Stimulated activated CD4-positive, alpha-beta T cell treated with anti-CD3 and anti-CD28 coated beads, TNF-alpha, amount 100 ng/mL, for 4 hours (primary cell): ENCODE data around the gene KDM7A.
"Not testable (repeated sequence)": the region's sequence is repeated elsewhere in the genome, so short reads cannot be mapped to it uniquely, and the experiment has no call there.

Source experiments
- DNase-seq, 3 experiments: peaks; one replicate each; pipeline ENCODE4 v3.0.0-alpha.2; 2020; ENCODE audit warnings: low read depth in 3 of 3

Gene KDM7A

DNA sequence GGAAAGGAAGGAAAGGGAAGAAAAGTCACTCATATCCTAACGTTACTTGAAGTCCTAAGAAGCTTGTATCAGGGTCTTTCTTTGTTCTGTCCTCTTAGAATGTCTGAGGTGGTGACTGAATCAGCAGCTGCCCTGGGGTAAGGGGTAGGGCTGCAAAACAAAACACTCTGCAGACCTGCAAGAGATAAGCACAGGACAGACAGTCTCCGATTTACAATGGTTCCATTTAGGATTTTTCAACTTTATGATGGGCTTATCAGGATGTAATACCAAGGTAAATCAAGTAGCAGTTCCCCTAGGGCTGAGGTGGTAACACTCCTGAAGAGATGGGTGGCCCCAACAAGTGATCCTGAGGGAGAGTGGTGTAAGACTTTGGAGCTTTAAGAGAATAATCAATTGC is 16.5 kb downstream of the KDM7A start:
- DNase-seq, result no peak

DNA sequence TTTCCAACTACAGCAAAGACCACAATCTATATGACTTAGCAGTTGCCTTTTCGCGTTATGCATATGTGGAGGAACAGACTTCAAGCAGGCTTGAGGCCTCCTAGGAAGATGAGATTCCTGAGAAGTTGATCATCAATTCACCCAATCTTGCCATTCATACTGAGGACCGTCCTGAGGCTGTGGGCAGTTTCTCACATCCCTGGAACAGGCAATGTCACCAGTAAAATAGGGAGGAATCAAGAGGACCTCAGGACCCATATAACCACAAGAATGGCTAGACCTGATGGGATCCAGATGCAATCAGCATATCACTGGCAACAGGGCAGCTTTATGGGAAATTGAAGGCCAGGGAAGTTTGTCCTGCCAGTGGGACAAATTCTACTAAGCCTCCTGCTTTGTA is 17.3 kb downstream of the KDM7A start:
- DNase-seq, result no peak

- DNase-seq, result no peak
Observed at GRCh38 chr7:140156460-140157080, 20.2 kb downstream of the KDM7A start.

DNA sequence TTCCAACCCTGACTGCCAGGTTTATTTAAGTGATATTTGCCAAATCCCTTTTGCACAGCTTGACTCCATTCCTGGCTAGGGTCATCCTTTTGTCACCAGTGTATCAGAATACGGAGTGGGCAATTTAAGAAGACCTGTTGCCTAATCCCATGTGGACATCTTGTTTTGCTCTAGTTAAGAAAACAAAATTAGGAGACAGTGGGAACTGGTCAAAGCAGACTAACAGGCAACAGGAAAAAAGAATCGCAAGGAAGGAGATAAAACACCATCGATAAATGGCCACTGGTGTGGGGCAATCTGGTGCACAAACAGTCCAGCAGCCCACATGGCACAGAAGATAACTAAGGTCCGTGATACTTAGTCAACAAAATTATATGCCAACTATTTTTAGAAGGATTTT is 21.4 kb downstream of the KDM7A start:
- DNase-seq, result no peak

DNA sequence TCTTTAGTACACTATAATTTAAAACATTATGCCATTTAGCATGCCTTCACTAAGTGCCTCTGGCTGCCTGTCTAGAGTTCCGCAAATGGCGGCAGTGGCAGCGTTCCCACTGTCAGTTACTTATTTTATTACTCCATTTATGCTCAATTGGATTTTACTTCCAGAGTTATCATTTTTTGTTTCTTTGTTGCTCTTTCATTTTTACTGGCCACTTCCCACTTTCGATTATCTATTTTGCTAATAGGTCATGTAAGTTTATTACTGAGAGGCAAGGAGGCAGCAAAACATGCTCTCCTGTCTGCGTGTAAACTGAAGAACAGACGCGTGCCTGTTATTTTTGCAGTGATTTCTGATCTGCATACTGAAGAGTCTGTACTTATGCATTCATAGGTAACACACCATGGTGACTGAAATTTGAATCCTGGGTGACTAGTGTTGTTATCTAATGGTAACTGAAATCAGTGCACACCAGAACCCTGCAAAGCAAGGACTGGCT is 23.1 kb downstream of the KDM7A start:
- no peak for DNase-seq

- no peak for DNase-seq
Observed at GRCh38 chr7:140146574-140146973, 30.2 kb downstream of the KDM7A start.

DNA sequence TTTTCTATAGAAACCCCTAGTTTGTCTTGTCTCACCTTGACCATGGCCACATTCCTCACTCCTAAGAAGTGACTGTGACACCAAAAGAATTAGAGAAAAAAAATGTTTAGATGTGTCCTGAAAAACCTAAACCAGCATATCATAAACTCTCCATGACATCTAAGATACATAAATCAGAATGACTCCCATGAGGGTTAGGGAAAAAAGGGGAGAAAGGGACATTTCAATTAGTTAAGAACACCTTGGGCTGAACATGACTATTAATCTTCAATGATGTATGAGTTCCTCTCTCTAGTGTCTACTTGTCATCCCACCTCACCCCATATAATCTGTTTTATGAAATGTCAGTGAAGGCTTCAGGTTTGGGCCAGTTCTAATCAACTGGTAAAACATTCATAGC is 31.1 kb downstream of the KDM7A start:
- DNase-seq, result no peak

DNA sequence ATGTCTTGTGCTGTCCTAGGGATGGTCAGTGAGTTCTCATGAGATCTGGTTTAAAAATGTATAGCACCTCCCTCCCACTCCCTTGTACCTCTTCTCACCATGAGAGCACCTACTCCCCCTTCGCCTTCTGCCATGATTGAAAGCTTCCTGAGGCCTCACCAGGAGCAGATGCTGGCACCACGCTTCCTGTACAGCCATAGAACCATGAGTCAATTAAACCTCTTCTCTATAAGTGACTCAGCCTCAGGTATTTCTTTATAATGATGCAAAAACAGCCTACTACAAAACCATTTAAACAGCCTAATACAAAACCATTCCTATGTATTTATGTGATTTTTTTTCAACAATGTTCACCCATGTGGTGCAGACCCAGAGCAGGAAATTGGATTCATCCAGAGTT is 32.0 kb downstream of the KDM7A start:
- no peak for DNase-seq

GRCh38 chr7:140143997-140144396 is 32.8 kb downstream of the KDM7A start:
- DNase-seq, result no peak

- no peak for DNase-seq
Observed at GRCh38 chr7:140142031-140142430, 34.8 kb downstream of the KDM7A start.

GRCh38 chr7:140141256-140141655 is 35.5 kb downstream of the KDM7A start:
- no peak for DNase-seq

- DNase-seq, result no peak
Observed at GRCh38 chr7:140137078-140137477, 39.7 kb downstream of the KDM7A start.

DNA sequence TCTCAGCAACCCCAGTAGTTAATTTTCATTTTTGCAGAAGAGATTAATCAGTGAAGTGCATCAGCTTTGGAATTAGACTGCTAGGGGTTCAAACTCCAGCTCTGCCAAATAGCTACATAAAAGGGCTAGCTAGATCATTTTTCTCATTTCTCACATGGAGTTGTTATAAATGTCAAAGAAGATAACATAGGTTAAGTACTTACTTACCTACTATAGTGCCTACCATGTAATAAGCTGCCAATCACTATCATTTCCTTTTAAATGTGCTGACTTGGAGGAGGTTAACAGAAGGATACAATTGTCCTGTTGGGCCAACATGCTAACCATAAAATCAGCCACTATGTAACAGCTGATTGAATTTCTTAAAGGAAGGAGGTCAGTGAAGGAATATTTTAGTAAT is 40.7 kb downstream of the KDM7A start:
- no peak for DNase-seq

GRCh38 chr7:140134039-140134438 is 42.7 kb downstream of the KDM7A start:
- DNase-seq, result no peak

DNA sequence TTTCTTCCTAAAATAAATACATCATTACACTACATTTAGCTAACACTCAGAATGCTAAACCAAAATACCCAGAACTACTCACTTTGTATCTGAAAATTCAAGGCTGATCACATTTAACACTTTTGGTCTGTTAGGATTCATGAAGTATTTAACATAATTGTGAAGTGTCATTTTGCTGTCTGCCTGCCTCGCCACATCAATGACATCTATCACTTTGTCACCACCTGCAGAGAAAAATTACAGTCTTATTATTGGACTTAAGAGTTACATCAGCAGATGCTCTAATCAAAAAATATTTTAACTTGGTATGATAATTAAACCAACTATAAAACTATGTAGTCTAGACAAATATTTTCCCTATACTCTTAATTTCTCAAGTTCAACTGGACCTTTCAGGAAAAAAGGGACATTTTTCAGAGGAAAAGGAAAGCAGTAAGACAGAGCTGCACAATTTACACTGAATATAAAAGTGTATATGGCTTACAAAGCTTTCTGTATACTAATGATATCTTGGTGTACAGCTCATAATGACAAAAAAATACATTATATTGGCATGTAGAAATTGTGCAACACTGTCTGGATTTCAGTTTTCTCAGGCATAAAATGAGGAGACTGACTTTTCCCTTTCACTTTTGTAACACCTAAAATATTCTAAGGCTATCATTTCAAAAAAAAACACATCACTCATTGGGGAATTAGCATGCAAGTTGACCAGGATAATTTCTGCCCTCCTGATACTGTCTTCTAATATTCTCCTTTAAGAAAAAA is 49.2 kb downstream of the KDM7A start:
- no peak for DNase-seq

GRCh38 chr7:140126435-140127034 is 50.2 kb downstream of the KDM7A start:
- no peak for DNase-seq

GRCh38 chr7:140122965-140123364 is 53.8 kb downstream of the KDM7A start:
- DNase-seq, result no peak

DNA sequence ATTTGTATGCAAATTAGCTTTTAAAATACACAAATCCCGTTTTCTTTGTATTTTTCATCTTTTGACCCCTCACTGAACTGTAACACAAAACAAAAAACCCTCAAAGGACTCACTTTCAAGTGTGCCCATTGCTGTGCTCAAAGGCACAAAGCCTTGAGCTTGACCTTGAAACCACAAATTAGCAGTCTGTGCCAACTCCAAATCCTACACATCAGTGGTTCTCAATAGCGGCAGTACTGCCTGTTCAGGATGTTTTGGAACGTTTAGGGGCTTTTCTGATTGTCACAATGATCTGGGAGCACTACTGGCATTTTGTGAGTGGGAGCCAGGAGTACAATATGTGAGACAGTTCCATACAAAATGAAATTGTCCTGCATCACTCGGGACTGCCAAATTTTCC is 55.5 kb downstream of the KDM7A start:
- no peak for DNase-seq

GRCh38 chr7:140114817-140115216 is 62.0 kb downstream of the KDM7A start:
- not testable (repeated sequence) for DNase-seq

GRCh38 chr7:140108777-140109176 is 68.0 kb downstream of the KDM7A start:
- not testable (repeated sequence) for DNase-seq

GRCh38 chr7:140096459-140096858 is 80.3 kb downstream of the KDM7A start:
- DNase-seq, result no peak

DNA sequence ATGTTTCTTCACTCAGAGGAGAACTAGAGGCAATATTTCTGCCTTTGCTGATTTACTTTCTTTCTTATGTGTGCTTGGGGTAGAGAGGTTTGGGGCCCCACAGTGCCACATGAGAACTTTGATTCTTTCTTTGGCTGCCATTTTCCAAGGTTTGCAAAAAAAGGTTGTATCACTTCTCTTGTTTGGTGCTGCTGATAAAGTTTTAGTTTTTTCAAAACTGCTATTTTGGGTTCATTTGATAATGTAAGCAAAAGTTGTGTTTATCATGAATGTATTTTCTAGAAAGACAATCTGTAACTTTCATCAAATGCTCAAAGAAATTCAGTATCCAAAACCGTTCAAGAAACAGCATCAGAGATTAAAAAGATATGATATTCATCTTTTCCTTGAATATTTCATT is 83.4 kb downstream of the KDM7A start:
- DNase-seq, result no peak

- no peak for DNase-seq
Observed at GRCh38 chr7:140085447-140085846, 91.3 kb downstream of the KDM7A start.
